DMS53 treated with DMSO at 0.1 percent for 48 hours (cell line): ENCODE measurements around the gene SELENOM.
A peak's percentile ranks its signal among the peaks of the same experiment; 100 is the strongest.
"Not testable (repeated sequence)": the region's sequence is repeated elsewhere in the genome, so short reads cannot be mapped to it uniquely, and the experiment has no call there.

Source experiments
- DNase-seq: peaks from one replicate; lab custom pipeline; 2025; ENCODE audit not compliant: unreplicated experiment; lab: John Stamatoyannopoulos, UW

SELENOM gene

DNA sequence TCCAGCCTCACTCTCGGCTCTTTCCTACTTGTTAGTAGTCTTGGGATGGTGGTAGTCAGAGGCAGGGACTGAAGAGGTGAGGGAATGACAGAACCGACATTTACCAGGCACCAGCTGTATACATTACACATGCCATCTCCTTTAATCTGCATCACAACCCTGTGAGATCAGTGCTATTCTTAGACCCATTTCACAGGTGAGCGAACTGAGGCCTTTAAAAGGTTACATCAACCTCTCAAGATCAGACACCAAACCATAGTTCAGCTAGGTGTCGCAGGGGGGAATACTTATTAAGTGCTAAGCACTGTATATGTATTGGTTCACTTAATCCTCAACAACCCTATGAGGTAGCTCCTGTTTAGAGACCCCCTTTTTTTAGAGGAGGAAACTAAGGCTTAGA lies 27.3 kb upstream of the SELENOM start:
- DNase-seq, result no peak

DNA sequence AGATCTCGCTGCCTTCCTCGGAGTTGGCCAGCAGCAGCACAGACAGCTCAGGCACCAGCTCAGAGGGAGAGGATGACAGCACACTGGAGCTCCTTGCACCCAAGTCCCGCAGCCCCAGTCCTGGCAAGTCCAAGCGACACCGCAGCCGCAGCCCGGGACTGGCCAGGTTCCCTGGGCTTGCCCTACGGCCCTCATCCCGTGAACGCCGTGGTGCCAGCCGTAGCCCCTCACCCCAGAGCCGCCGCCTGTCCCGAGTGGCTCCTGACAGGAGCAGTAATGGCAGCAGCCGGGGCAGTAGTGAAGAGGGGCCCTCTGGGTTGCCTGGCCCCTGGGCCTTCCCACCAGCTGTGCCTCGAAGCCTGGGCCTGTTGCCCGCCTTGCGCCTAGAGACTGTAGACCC lies 26.5 kb upstream of the SELENOM start:
- no peak for DNase-seq

DNA sequence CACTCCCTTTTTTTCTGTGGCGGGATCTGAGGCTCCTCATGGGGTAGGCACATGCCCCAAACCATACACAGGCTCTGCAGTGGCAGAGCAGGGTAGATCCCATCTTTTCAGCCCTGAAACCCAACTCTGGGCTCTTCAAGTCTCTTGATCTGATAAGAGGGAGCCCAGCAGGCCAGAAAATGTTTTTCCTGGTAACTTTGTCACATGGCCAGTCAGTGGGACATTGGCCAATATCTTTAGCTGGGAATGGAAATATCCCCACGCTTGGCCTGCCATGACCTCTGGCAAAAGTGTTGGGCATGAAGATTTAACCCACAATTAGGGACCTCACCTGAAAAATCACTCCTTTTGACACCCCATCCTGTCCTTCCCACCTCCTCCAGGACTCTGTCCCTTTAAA lies 23.5 kb upstream of the SELENOM start:
- no peak for DNase-seq

DNA sequence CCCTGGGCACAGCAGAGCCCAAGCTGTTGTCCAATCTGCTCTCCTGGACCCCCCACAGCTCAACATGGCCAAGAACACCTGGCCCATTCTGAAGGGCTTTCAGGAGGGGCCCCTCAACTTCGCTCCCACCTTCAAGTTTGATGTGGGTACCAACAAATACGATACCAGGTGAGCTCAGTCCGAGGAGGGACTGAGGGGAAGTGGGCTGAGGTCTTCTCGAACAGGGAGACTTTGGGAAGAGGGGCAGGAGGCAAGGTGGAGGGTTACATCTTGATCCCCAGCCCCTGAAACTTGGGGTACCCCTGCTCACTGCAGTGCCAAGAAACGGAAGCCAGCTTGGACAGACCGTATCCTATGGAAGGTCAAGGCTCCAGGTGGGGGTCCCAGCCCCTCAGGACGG lies 20.8 kb upstream of the SELENOM start:
- no peak for DNase-seq

DNA sequence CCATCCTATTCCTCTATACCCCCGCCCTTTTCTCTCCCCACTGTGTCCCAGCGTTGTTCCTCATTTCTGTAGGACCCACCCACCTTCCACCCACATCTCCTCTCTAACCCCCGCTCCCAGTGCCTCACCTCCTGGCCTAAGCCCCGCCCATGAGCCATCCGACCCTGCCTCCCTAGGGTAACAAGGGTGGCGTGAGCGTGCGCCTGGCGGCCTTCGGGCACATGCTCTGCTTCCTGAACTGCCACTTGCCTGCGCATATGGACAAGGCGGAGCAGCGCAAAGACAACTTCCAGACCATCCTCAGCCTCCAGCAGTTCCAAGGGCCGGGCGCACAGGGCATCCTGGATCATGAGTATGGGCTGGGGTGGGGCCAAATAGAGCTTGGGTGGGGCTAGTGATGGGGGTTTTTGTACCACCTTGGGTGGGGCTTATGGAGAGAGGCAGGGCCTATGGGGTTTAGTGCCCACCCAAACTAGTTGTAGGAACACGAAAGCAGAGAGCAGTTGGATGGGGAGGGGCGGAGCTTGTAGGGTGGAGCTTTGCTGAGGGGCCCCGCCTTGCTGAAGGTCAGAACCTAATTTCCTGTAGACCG lies 19.9 kb upstream of the SELENOM start:
- DNase-seq, result no peak

DNA sequence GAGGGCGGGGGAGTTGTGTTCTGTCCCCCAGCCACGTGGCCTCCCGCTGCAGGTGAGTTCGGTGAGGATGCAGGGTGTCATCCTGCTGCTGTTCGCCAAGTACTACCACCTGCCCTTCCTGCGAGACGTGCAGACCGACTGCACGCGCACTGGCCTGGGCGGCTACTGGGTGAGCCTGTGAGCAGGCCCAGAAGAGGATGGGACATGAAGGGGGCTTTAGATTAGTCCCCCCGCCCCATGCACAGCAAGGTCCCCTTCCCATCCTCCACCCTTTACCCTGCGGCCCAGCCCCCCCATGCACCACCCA lies 19.5 kb upstream of the SELENOM start:
- no peak for DNase-seq

DNA sequence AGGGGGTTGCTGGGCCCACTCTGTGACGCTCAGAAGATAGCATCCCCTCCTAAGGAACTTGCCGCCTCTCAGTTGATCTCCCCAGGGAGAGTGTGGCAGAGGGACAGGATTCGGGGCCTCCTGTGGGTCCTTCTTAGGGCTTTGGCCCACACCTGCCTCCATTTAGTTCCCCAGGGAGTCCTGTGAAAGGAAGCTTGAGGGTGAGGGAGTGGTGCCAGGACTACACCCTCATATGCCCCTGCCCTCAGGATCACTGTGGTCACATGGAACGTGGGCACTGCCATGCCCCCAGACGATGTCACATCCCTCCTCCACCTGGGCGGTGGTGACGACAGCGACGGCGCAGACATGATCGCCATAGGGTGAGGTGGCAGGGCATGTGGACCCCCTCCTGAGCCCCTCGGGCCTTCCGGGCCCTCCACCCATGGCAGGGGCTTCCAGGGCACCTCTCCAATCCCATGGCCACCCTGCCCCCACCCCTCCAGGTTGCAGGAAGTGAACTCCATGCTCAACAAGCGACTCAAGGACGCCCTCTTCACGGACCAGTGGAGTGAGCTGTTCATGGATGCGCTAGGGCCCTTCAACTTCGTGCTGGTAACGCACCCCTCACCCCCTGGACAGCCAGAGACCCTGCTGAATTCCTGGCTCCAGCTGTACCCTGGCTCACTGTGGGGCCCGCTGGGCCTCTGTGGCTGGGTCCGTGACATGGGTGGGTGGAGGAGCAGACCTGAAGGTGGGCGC lies 18.9 kb upstream of the SELENOM start:
- no peak for DNase-seq

DNA sequence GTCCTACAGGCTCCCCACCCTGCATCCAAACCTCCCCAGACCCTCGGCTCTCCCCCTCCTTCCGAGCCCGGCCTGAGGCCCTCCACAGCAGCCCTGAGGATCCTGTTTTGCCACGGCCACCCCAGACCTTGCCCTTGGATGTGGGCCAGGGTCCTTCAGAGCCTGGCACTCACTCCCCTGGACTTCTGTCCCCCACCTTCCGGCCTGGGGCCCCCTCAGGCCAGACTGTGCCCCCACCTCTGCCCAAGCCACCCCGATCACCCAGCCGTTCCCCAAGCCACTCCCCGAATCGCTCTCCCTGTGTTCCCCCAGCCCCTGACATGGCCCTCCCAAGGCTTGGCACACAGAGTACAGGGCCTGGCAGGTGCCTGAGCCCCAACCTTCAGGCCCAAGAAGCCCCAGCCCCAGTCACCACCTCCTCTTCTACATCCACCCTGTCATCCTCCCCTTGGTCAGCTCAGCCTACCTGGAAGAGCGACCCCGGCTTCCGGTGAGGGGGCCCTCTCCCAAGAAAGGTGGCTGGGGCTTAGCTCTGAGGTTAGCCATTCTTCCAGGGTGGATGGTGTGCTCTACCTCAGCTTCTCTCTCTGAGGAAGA lies 18.3 kb upstream of the SELENOM start:
- DNase-seq, result no peak

DNA sequence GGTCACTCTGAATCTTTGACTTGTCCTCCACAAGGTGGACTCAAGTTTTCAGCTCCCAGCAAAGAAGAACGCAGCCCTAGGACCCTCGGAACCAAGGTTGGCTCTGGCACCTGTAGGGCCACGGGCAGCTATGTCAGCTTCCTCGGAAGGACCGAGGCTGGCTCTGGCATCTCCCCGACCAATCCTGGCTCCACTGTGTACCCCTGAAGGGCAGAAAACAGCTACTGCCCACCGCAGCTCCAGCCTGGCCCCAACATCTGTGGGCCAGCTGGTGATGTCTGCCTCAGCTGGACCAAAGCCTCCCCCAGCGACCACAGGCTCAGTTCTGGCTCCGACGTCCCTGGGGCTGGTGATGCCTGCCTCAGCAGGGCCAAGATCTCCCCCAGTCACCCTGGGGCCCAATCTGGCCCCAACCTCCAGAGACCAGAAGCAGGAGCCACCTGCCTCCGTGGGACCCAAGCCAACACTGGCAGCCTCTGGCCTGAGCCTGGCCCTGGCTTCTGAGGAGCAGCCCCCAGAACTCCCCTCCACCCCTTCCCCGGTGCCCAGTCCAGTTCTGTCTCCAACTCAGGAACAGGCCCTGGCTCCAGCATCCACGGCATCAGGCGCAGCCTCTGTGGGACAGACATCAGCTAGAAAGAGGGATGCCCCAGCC lies 17.6 kb upstream of the SELENOM start:
- DNase-seq, result no peak

DNA sequence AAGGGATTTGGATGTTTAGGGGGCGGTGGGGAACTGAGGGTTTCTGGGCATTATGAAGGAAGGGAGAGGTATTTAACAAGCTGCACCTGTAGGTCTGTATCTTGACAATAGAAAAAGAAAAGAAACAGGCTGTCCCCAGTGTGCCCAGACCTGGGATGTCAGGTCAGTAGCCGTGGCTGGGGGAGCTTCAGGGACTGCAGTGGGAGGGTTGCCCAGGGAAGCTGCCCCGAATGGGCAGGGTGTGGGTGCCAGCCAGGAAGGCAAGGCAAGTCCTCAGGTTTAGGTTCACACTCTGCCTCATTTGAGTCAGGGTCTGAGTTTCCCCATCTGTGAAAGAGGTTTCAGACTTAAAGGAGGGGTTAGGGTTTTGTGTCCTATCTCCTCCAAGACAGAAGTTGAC lies 16.9 kb upstream of the SELENOM start:
- no peak for DNase-seq

DNA sequence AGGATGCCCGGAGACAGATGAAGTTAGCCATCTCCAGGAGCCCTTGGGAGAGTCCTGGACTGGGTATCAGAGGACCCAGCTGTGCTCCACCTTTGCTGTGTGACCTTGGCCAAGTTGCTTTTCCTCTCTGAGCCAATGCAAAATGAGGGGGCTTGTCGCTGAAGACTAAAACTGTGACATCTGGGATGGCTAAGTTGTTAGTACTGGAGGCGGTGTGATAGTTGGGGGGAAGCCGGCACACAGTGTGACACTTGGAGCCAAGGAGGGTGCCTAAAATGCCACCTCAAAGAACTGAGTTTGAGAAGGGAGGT lies 15.9 kb upstream of the SELENOM start:
- DNase-seq, result no peak

DNA sequence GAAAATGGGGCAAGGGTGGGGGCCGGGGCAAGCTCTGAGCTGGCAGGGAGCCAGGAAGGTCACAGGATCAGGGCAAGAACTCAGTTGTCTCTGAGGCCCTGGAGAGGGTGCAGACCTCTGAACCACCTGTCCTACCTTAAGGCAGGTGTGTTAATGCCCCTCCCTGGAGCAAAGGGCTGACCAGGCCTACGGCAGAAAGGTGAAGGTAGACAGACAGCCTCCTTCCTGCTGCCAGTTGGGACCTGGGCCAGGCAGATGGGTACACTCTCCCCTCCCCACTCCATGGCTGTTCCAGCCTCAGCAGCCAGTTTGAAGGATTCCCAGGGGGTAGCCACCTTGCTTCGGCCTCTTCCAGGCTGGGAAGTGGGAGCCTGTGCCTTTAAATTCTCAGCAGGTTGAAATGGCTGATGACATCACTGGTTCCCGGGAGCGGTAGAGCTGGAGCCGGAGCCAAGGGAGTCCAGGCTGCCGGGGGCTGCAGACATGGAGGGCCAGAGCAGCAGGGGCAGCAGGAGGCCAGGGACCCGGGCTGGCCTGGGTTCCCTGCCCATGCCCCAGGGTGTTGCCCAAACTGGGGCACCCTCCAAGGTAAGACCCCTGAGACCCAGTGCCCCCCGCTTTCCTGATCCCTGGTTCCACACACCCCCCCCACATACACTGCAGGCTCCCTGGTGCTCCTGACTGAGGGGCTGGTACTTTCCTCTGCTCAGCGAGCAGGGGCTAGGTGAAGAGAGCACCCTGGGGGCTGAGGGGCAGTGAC lies 15.3 kb upstream of the SELENOM start, which contains the start of gene INPP5J:
INPP5J (plus strand) TSS at position 435 of the 760 bp plus-strand sequence; CDS start at position 484, 49 bp downstream.
- DNase-seq, result peak; percentile 18

DNA sequence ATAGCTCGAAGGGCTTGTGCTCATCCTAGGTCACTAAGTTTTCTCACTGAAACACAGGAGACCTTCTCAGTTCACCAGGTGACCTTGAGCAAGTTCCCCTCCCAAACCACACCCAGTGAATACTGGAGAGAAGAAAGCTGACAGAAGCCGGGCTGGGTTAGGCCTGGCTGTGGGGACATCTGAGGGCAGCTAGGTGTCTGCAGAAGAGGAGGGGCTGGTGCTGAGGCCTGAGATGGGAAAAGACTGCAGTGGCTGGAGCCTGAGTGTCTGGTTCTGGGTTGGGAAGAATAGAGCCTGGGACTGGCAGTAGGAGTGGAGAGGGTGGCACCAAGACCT lies 14.8 kb upstream of the SELENOM start:
- no peak for DNase-seq

DNA sequence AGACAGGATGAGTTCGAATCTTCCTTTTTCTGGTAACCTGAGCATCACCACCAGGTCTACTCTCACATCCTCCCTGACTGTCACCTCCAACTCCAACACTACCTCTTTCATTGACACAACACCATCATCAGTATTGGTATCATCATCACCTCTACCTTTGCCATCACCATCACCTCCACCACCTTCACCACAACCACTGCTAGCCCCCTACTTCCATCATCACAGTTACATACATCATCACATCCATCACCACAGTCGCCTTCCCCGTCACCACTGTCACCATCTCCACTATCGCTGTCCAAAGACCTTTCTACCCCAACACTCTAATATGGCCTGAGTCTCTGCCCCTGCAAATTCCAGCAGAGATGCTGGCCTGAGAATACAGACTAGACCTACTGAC lies 14.0 kb upstream of the SELENOM start:
- DNase-seq, result no peak

DNA sequence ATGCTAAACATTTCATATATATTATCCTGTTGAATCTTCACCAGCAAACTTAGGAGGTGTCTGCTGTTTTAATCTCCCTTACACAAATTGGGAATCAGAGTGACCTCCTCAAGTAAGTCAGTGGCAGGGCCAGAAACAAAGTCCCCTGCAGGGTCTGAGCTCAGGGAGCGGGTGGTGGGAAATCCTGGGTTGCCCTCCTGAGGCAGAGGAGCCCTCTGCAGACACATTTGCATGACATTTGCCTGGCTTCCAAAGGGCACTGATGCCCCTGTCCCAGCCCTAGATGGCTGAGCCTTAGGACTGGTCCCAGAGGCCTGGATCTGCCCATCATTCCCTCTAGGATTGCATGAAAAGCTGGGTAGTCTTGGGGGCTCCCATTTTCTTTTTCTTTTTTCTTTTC lies 13.3 kb upstream of the SELENOM start:
- DNase-seq, result no peak

DNA sequence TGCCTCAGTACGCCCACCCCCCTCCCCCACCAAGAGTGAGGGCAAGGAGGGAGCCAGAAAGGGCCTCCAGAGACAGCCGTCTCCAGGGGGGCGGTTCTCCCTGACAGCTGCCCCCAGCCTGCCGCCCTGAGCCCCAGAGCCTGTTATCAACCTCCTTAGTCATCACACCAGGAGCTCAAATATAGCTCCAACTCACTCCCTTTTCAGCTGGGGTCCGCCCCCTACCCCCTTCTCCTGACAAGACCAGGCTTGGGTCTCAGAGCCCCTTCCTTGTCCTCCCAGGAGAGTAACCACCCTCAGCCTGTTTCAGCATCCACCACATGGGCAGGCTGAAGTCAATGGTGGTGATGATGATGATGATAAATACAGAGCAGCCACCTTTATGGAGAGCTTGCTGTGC lies 12.9 kb upstream of the SELENOM start:
- DNase-seq, result no peak

DNA sequence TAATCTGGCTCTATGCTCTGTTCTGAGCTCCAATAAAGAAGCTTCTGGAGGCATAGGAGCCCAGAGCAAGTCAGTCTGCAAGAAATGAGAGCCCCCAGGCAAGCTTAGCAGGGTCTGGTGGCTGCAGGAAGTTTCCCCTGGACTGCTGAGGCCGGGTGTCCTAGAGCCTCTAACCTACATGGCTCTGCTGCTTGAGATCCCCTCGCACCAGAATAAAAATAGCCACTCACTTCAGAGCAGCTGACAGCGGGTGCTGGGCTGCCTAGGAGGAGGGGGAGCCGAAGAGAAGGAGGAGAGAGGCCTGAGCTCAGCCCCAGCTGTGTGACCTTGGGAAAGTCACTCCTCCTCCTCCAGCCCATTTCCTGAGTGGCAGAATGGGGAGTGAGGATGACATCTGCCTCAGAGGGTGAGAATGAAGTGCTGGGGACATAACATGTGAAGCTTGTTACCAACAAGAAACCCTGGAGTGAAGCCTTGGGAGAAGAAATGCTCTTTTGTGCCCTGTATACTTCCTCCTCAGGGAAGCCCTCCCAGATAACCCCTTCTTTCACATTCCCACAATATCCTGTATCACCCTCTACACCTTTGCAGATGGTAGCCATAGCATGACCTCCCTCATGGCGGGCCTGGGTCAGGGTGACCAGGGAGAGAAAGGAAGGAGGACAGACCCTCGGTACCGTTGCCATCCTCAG lies 11.8 kb upstream of the SELENOM start:
- no peak for DNase-seq

DNA sequence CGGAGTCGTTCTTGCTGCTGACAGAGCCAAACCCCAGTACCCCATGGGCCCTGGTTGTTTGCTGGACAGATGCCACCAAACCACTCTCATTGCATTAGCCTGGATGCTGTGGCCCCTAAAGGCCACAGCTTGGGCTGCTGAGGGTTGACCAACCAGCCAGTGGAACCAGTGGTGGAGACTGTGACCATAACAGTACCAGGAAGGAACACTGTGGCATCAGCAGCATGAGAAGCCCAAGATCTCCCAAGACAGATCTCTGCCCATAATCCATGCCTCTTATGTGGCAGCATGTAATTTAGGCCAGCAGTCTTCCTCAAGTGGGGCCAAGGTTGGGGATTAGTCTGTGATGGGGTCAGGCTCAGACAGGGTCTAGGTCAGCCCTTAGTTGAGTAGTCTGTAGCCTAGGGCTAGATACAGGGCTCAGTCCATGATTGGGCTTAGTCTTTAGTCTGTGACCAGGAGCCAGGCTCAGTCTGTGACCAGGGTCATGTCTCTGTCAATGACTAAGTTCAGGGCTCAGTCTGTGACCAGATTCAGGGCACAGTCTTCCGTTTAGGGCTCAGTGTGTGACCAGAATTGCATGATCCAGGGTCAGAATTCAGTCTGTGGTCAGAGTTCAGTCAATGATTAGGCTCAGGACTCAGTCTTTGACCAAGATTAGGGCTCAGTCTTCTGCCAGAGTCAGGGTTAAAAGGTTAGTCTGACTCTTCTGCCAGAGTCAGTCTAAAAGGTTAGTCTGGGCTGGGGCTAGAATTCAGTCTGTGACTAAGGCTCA lies 10.9 kb upstream of the SELENOM start:
- no peak for DNase-seq

DNA sequence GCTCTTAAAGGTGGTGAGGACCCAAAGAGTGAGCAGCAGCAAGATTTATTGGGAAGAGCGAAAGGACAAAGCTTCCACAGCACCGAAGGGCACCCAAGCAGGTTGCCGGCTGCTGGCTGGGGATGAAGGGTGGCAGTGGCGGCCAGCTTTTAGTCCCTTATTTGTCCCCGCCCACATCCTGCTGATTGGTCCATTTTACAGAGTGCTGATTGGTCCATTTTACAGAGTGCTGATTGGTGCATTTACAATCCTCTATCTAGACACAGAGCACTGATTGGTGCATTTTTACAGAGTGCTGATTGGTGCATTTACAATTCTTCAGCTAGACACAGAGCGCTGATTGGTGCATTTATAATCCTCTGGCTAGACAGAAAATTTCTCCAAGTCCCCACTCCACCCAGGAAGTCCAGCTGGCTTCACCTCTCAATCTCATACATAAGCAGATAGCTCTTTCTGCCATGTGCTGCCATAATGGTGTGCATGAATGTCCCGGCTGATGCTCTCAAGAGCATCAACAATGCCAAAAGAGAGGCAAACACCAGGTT lies 5.3 kb upstream of the SELENOM start:
- DNase-seq, result not testable (repeated sequence)

DNA sequence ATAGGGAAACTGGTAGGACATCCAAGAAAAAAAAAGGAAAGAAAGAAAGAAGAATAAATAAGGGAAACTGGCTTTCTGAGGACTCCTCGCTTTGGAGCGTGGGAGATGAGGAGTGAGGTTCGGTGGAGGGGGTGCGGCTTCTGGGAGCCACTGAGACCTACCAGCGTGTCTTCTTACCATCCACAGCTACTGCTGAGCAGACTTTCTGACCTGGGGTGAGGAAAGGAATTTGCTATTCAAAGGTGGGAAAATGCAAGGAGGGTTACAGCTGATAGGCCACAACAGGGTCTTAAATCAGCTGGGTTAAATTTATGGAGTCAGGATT lies 488 bp upstream of the SELENOM start:
- DNase-seq, result no peak
